Measurements from ENCODE around the gene KMT5B.

DNA sequence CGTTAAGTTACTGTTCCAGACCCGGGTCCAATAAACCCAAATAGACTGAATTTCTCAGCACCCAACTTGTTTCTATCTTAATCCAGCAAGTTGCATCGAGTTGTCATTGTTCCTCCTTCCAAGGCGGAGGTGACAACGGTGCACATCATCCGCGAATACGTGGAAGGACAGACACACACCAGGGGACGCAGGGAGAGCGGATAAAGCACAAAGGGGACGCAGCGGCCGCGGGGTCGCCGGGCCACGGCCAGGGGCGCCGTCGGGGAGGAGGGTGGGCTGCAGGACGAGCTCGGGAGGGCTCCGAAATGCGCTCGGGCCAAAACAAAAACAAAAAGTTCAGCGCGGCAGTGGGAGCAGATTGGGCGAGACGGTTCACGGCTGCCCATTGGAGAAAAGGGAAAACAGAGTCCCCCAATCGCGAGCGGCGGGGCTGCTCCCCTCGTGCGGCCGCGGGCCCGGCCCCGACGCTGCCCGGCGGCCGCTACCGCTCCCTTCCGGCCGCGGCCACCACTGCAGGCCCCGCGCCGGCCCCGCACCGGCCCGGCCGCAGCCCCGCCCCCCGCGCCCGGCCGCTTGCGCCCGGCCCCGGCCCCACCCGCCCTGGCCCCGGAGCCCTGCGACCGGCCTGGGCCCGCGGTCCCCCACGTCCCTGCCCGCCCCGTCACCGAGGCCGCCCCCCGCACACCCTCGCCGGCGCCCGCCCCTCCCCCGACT lies 518 bp downstream of the KMT5B start:
- TF ChIP-seq ZNF2 (tag by site-specific recombination; IDR thresholded peaks at IDR 0.05) = no peak
- no peak for TF ChIP-seq ZNF639 (tag by site-specific recombination; IDR thresholded peaks at IDR 0.05)
- no peak for TF ChIP-seq ZNF362 (tag by site-specific recombination; IDR thresholded peaks at IDR 0.05)
- no peak for TF ChIP-seq CTCF (tag by site-specific recombination; IDR thresholded peaks at IDR 0.05)
- TF ChIP-seq, protein P1, sequence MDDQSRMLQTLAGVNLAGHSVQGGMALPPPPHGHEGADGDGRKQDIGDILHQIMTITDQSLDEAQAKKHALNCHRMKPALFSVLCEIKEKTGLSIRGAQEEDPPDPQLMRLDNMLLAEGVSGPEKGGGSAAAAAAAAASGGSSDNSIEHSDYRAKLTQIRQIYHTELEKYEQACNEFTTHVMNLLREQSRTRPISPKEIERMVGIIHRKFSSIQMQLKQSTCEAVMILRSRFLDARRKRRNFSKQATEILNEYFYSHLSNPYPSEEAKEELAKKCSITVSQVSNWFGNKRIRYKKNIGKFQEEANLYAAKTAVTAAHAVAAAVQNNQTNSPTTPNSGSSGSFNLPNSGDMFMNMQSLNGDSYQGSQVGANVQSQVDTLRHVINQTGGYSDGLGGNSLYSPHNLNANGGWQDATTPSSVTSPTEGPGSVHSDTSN (CRISPR knock-in tag; IDR thresholded peaks at IDR 0.05) = no peak
- no peak for TF ChIP-seq ZNF768 (tag by site-specific recombination; IDR thresholded peaks at IDR 0.05)
- TF ChIP-seq PRDM2 (tag by site-specific recombination; IDR thresholded peaks at IDR 0.05; ENCODE audit: borderline replicate concordance) = no peak
- TF ChIP-seq, protein P2, sequence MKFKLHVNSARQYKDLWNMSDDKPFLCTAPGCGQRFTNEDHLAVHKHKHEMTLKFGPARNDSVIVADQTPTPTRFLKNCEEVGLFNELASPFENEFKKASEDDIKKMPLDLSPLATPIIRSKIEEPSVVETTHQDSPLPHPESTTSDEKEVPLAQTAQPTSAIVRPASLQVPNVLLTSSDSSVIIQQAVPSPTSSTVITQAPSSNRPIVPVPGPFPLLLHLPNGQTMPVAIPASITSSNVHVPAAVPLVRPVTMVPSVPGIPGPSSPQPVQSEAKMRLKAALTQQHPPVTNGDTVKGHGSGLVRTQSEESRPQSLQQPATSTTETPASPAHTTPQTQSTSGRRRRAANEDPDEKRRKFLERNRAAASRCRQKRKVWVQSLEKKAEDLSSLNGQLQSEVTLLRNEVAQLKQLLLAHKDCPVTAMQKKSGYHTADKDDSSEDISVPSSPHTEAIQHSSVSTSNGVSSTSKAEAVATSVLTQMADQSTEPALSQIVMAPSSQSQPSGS (tag by site-specific recombination; IDR thresholded peaks at IDR 0.05; ENCODE audit: low read depth) = no peak
- no peak for TF ChIP-seq ZNF792 (tag by site-specific recombination; IDR thresholded peaks at IDR 0.05)
- no peak for TF ChIP-seq SALL2 (tag by site-specific recombination; IDR thresholded peaks at IDR 0.05; ENCODE audit: borderline replicate concordance)
- TF ChIP-seq, protein P3, sequence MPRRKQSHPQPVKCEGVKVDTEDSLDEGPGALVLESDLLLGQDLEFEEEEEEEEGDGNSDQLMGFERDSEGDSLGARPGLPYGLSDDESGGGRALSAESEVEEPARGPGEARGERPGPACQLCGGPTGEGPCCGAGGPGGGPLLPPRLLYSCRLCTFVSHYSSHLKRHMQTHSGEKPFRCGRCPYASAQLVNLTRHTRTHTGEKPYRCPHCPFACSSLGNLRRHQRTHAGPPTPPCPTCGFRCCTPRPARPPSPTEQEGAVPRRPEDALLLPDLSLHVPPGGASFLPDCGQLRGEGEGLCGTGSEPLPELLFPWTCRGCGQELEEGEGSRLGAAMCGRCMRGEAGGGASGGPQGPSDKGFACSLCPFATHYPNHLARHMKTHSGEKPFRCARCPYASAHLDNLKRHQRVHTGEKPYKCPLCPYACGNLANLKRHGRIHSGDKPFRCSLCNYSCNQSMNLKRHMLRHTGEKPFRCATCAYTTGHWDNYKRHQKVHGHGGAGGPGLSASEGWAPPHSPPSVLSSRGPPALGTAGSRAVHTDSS (tag by site-specific recombination; IDR thresholded peaks at IDR 0.05) = no peak

Measured in HEK293 (cell line).